Measurements from ENCODE around the gene TNRC6B.
A peak's percentile ranks its signal among the peaks of the same experiment; 100 is the strongest.
"Not testable (repeated sequence)": the region's sequence is repeated elsewhere in the genome, so short reads cannot be mapped to it uniquely, and the experiment has no call there.

The TNRC6B gene

GRCh38 chr22:40153192-40153591, 24.5 kb upstream of the TNRC6B start:
- DNase-seq (ENCODE audit: extremely low spot score) = no peak
- no peak for TF ChIP-seq ELF4 (IDR thresholded peaks at IDR 0.05)
- TF ChIP-seq FOXA1 (IDR thresholded peaks at IDR 0.05) = no peak
- TF ChIP-seq PKNOX1 (IDR thresholded peaks at IDR 0.05) = peak; percentile 76
- CTCF ChIA-PET = no interaction called here
- POLR2A ChIA-PET = no interaction called here

GRCh38 chr22:40153705-40154104, 24.0 kb upstream of the TNRC6B start:
- no peak for DNase-seq (ENCODE audit: extremely low spot score)
- no peak for TF ChIP-seq ELF4 (IDR thresholded peaks at IDR 0.05)
- no peak for TF ChIP-seq PKNOX1 (IDR thresholded peaks at IDR 0.05)
- no peak for TF ChIP-seq LEF1 (IDR thresholded peaks at IDR 0.05; ENCODE audit: borderline replicate concordance)
- TF ChIP-seq FOXK2 (IDR thresholded peaks at IDR 0.05) = no peak
- TF ChIP-seq SUZ12 (IDR thresholded peaks at IDR 0.05) = no peak
- CTCF ChIA-PET = no interaction called here
- POLR2A ChIA-PET = no interaction called here

- ChIA-PET POLR2A (no interaction called here), CTCF (no interaction called here)
- DNase-seq (ENCODE audit: extremely low spot score) = peak; percentile 66
- TF ChIP-seq SUZ12 (IDR thresholded peaks at IDR 0.05) (no peak), TARDBP (IDR thresholded peaks at IDR 0.05) (no peak), FOXA1 (IDR thresholded peaks at IDR 0.05) (0 out of 2 replicates have a peak, but pooled peaks have one; percentile 0), ZNF384 (IDR thresholded peaks at IDR 0.05) (no peak), SP1 (IDR thresholded peaks at IDR 0.05) (no peak), L3MBTL2 (conservative IDR thresholded peaks at IDR 0.05) (no peak)
Measured at GRCh38 chr22:40156001-40156516, 21.7 kb upstream of the TNRC6B start.

GRCh38 chr22:40156682-40157081, 21.0 kb upstream of the TNRC6B start:
- POLR2A ChIA-PET = interaction anchor here (1.0 kb wide), 1 partner anchor 21 kb away, joined by 3 read pairs; the partner anchor contains the start of gene TNRC6B
- CTCF ChIA-PET = not testable (repeated sequence)

GRCh38 chr22:40157330-40157945, 20.3 kb upstream of the TNRC6B start:
- ChIA-PET CTCF (interaction anchor here (0.6 kb wide), 1 partner anchor 274 kb away, joined by 3 read pairs; no protein-coding TSS in a partner anchor), POLR2A (interaction anchor here (0.6 to 1.0 kb wide), 2 partner anchors 20 to 638 kb away, joined by 3 read pairs; partner anchors contain the start of genes ATF4 and TNRC6B)
- no peak for DNase-seq (ENCODE audit: extremely low spot score)
- TF ChIP-seq PKNOX1 (IDR thresholded peaks at IDR 0.05) = no peak
- TF ChIP-seq BHLHE40 (IDR thresholded peaks at IDR 0.05; ENCODE audit: borderline replicate concordance) = no peak
- TF ChIP-seq NFRKB (IDR thresholded peaks at IDR 0.05) = no peak
- TF ChIP-seq ELF4 (IDR thresholded peaks at IDR 0.05) = no peak
- TF ChIP-seq HDGF (IDR thresholded peaks at IDR 0.05; ENCODE audit: borderline replicate concordance) = no peak
- TF ChIP-seq ZNF384 (IDR thresholded peaks at IDR 0.05) = no peak
- no peak for TF ChIP-seq FOXM1 (IDR thresholded peaks at IDR 0.05; ENCODE audit: borderline replicate concordance)
- TF ChIP-seq FOXA1 (IDR thresholded peaks at IDR 0.05) = no peak
- TF ChIP-seq CTBP1 (IDR thresholded peaks at IDR 0.05; ENCODE audit: borderline replicate concordance) = no peak
- no peak for TF ChIP-seq TARDBP (IDR thresholded peaks at IDR 0.05)
- TF ChIP-seq FOXK2 (IDR thresholded peaks at IDR 0.05) = no peak

More at GRCh38 chr22:40156682-40157081, 21.0 kb upstream of the TNRC6B start:
- not testable (repeated sequence) for DNase-seq (ENCODE audit: extremely low spot score)

- ChIA-PET POLR2A (interaction anchor here (1.7 kb wide), 1 partner anchor 16 kb away, joined by 4 read pairs; the partner anchor contains the start of gene TNRC6B), CTCF (interaction anchor here (1.2 kb wide), 1 partner anchor 32 kb away, joined by 3 read pairs; no protein-coding TSS in a partner anchor)
- no peak for TF ChIP-seq SUZ12 (IDR thresholded peaks at IDR 0.05)
- no peak for TF ChIP-seq FOXA1 (IDR thresholded peaks at IDR 0.05)
- no peak for TF ChIP-seq BHLHE40 (IDR thresholded peaks at IDR 0.05; ENCODE audit: borderline replicate concordance)
- TF ChIP-seq PKNOX1 (IDR thresholded peaks at IDR 0.05) = no peak
- TF ChIP-seq ZNF384 (IDR thresholded peaks at IDR 0.05) = no peak
- TF ChIP-seq SP1 (IDR thresholded peaks at IDR 0.05) = no peak
- TF ChIP-seq TARDBP (IDR thresholded peaks at IDR 0.05) = no peak
- no peak for TF ChIP-seq ARNT (IDR thresholded peaks at IDR 0.05)
- DNase-seq (ENCODE audit: extremely low spot score) = no peak
Measured at GRCh38 chr22:40161194-40161593, 16.5 kb upstream of the TNRC6B start.

- CTCF ChIA-PET; POLR2A ChIA-PET; DNase-seq (ENCODE audit: extremely low spot score): not testable (repeated sequence)
Measured at GRCh38 chr22:40165537-40165936, 12.2 kb upstream of the TNRC6B start.

Data from HEK293T (cell line).